ENCODE data around the gene IGF2BP3. TPM values are rescaled to one million over a fixed set of nuclear protein-coding genes. Genes with fewer than 3 reads are reported as not detected.

The IGF2BP3 gene
- total and polyA plus RNA-seq, 8 donors: 1.8 to 63.2 (median 57.4) TPM

- intact Hi-C loops (cut with DNase I): no loop called here
- ATAC-seq (peak; percentile 3), DNase-seq (no peak)
- Histone ChIP-seq H3K9me3 (no peaks in the 10 kb centered on the region), H3K36me3 (peaks cover 0 to 19% of the 10 kb centered on the region in 2 donors), H3K4me1 (peaks cover 14 to 46% of the 10 kb centered on the region in 2 donors), H3K27ac (peak overlapping the region; percentile 72 to 80), H3K4me3 (peak overlapping the region; percentile 75 to 92), H3K27me3 (no peaks in the 10 kb centered on the region)
- TF ChIP-seq CTCF (IDR thresholded peaks at IDR 0.05): no peak
These were observed 170.5 kb downstream of the IGF2BP3 start for GRCh38 chr7:23299770-23300300.

GRCh38 chr7:23298885-23299769, 171.2 kb downstream of the IGF2BP3 start, which contains the start of gene MALSU1:
Gene MALSU1 (plus strand): TSS chr7:23299339. CDS start chr7:23299353, 14 bp downstream.
- Histone ChIP-seq H3K4me3 (peak within 1 kb of the TSS; percentile 75 to 92), H3K4me1 (peaks cover 14 to 43% of the 10 kb centered on the region in 2 donors), H3K9me3 (no peaks in the 10 kb centered on the region), H3K27me3 (no peaks in the 10 kb centered on the region), H3K36me3 (peaks cover 0 to 19% of the 10 kb centered on the region in 2 donors), H3K27ac (peak within 1 kb of the TSS; percentile 80 to 86)
- ATAC-seq: peak; percentile 99
- intact Hi-C loops (cut with DNase I): no loop called here
- TF ChIP-seq CTCF (IDR thresholded peaks at IDR 0.05): no peak
- DNase-seq: peak; percentile 97 to 99 (median 98)

- Histone ChIP-seq H3K36me3 (peaks cover 0 to 19% of the 10 kb centered on the region in 2 donors), H3K27me3 (no peaks in the 10 kb centered on the region), H3K27ac (peak overlapping the region; percentile 80 to 86), H3K4me3 (peak overlapping the region; percentile 75 to 92), H3K9me3 (no peaks in the 10 kb centered on the region), H3K4me1 (peaks cover 14 to 39% of the 10 kb centered on the region in 2 donors)
- intact Hi-C loops (cut with DNase I): no loop called here
- ATAC-seq (peak; percentile 48), DNase-seq (peak in 2 of 4 donors; percentile 15 to 36)
- TF ChIP-seq CTCF (IDR thresholded peaks at IDR 0.05): no peak
These were observed 172.0 kb downstream of the IGF2BP3 start for GRCh38 chr7:23298141-23298881.

GRCh38 chr7:23295401-23295697, 174.9 kb downstream of the IGF2BP3 start:
- H3K9me3 ChIP-seq: no peaks in the 10 kb centered on the region
- peaks cover 2 to 11% of the 10 kb centered on the region in 2 donors for H3K4me1 ChIP-seq
- no peaks in the 10 kb centered on the region for H3K27me3 ChIP-seq
- TF ChIP-seq CTCF (IDR thresholded peaks at IDR 0.05): no peak
- H3K4me3 ChIP-seq: no peak overlapping the region
- no peak overlapping the region for H3K27ac ChIP-seq
- DNase-seq (no peak), ATAC-seq (no peak)
- intact Hi-C loops (cut with DNase I): no loop called here
- H3K36me3 ChIP-seq: no peaks in the 10 kb centered on the region
